ENCODE results near the gene EMID1. TPM values are rescaled to one million over a fixed set of nuclear protein-coding genes. Genes with fewer than 3 reads are reported as not detected.

The EMID1 gene
- total RNA-seq, 1 donor from 2014 or later = not detected

- H3K4me1 Mint-ChIP-seq = peaks cover 25% of the 10 kb centered on the region
- no peaks in the 10 kb centered on the region for H3K36me3 Mint-ChIP-seq (ENCODE audit: low read depth)
- no peak overlapping the region for H3K27ac Mint-ChIP-seq
- H3K27me3 Mint-ChIP-seq = peaks cover 24% of the 10 kb centered on the region
- TF ChIP-seq CTCF (IDR thresholded peaks at IDR 0.05) = no peak
- intact Hi-C loops (cut with micrococcal nuclease) = no loop called here
- DNase-seq (no peak), ATAC-seq (ENCODE audit: low read depth) (no peak)
- ChIA-PET POLR2A (no interaction called here), CTCF (no interaction called here)
- H3K9me3 Mint-ChIP-seq = no peaks in the 10 kb centered on the region
- peak overlapping the region; percentile 70 for H3K4me3 Mint-ChIP-seq
Measured at GRCh38 chr22:29307596-29308147, 102.0 kb downstream of the EMID1 start.

GRCh38 chr22:29308148-29308790 is 102.6 kb downstream of the EMID1 start:
- Mint-ChIP-seq H3K9me3 (no peaks in the 10 kb centered on the region), H3K27ac (no peak overlapping the region), H3K36me3 (ENCODE audit: low read depth) (no peaks in the 10 kb centered on the region)

GRCh38 chr22:29308791-29309262 is 103.1 kb downstream of the EMID1 start:
- ChIA-PET POLR2A (no interaction called here), CTCF (no interaction called here)
- Mint-ChIP-seq H3K9me3 (no peaks in the 10 kb centered on the region), H3K4me1 (peaks cover 34% of the 10 kb centered on the region), H3K4me3 (no peak overlapping the region), H3K27ac (no peak overlapping the region), H3K36me3 (ENCODE audit: low read depth) (no peaks in the 10 kb centered on the region), H3K27me3 (peaks cover 34% of the 10 kb centered on the region)
- ATAC-seq (ENCODE audit: low read depth) = no peak
- TF ChIP-seq CTCF (IDR thresholded peaks at IDR 0.05) = no peak
- no peak for DNase-seq
- intact Hi-C loops (cut with micrococcal nuclease) = no loop called here

More at GRCh38 chr22:29308148-29308790, 102.6 kb downstream of the EMID1 start:
- Mint-ChIP-seq H3K4me1 (peaks cover 31% of the 10 kb centered on the region), H3K4me3 (no peak overlapping the region), H3K27me3 (peaks cover 28% of the 10 kb centered on the region)
- ATAC-seq (ENCODE audit: low read depth) = no peak
- no peak for TF ChIP-seq CTCF (IDR thresholded peaks at IDR 0.05)
- no peak for DNase-seq
- ChIA-PET POLR2A (no interaction called here), CTCF (no interaction called here)
- intact Hi-C loops (cut with micrococcal nuclease) = no loop called here

Other genes with a start within 250 kb of the EMID1 start
- gene C22orf31, start 144.1 kb upstream of the EMID1 start, total RNA-seq = not detected in 2 replicates
- not detected in 2 replicates for gene KREMEN1, start 132.9 kb upstream of the EMID1 start, total RNA-seq
- gene RHBDD3, start 62.1 kb downstream of the EMID1 start, total RNA-seq = 17.7 and 17.9 TPM in 2 replicates
- 347 and 382 TPM in 2 replicates for gene EWSR1, start 62.4 kb downstream of the EMID1 start, total RNA-seq
- not detected in 2 replicates for gene GAS2L1, start 100.8 kb downstream of the EMID1 start, total RNA-seq
- gene RASL10A, start 109.8 kb downstream of the EMID1 start, total RNA-seq = 0.98 and 1.0 TPM in 2 replicates
- gene AP1B1, start 182.7 kb downstream of the EMID1 start, total RNA-seq = 120 and 132 TPM in 2 replicates
- gene RFPL1, start 232.7 kb downstream of the EMID1 start, total RNA-seq = not detected in 2 replicates

Measured in activated B cell treated with CpG ODN at 0.5 μM for 24 hours (primary cell).